ENCODE data around the gene SLC35G1.

GRCh38 chr10:93856349-93857145, 37.2 kb upstream of the SLC35G1 start:
- no peak for TF ChIP-seq ZMAT5 (CRISPR knock-in tag; IDR thresholded peaks at IDR 0.05; ENCODE audit: borderline replicate concordance, low read depth)
- TF ChIP-seq ZNF441 (CRISPR knock-in tag; IDR thresholded peaks at IDR 0.05; ENCODE audit: borderline replicate concordance): no peak

Data from HepG2 (cell line).